ENCODE measurements around the gene TPI1. TPM values are rescaled to one million over a fixed set of nuclear protein-coding genes. Genes with fewer than 3 reads are reported as not detected.

TPI1 gene
- total RNA-seq, 1 experiment from 2014 or later = 1,296 TPM

- peak overlapping the region; percentile 81 for H3K4me3 ChIP-seq
- H3K4me1 ChIP-seq = peaks cover 8% of the 10 kb centered on the region
- H3K9me3 ChIP-seq (replicated peaks) = no peaks in the 10 kb centered on the region
- H3K27me3 ChIP-seq = no peaks in the 10 kb centered on the region
- no peak overlapping the region for H3K27ac ChIP-seq
- no peak for DNase-seq
- H3K36me3 ChIP-seq = peaks cover 31% of the 10 kb centered on the region
Measured at GRCh38 chr12:6849976-6850560, 17.3 kb upstream of the TPI1 start.

- Histone ChIP-seq H3K36me3 (peaks cover 31% of the 10 kb centered on the region), H3K27me3 (no peaks in the 10 kb centered on the region), H3K27ac (peak overlapping the region; percentile 97), H3K9me3 (replicated peaks) (no peaks in the 10 kb centered on the region), H3K4me3 (peak overlapping the region; percentile 81), H3K4me1 (peaks cover 8% of the 10 kb centered on the region)
- no peak for DNase-seq
Measured at GRCh38 chr12:6850796-6851152, 16.6 kb upstream of the TPI1 start.

GRCh38 chr12:6851153-6851920 lies 16.0 kb upstream of the TPI1 start, which contains the start of gene CDCA3:
Gene CDCA3 (minus strand): TSS chr12:6851286. CDS start chr12:6850952, 334 bp downstream.
- Histone ChIP-seq H3K36me3 (peaks cover 25% of the 10 kb centered on the region), H3K4me3 (peak within 1 kb of the TSS; percentile 81), H3K9me3 (replicated peaks) (no peaks in the 10 kb centered on the region), H3K4me1 (peaks cover 8% of the 10 kb centered on the region), H3K27ac (peak within 1 kb of the TSS; percentile 97), H3K27me3 (no peaks in the 10 kb centered on the region)
- DNase-seq = peak; percentile 98 to 99

GRCh38 chr12:6851921-6852650 lies 15.2 kb upstream of the TPI1 start, which contains the start of gene USP5:
Gene USP5 (plus strand): TSS chr12:6852150. CDS start chr12:6852180, 30 bp downstream.
- Histone ChIP-seq H3K27me3 (no peaks in the 10 kb centered on the region), H3K27ac (peak within 1 kb of the TSS; percentile 97), H3K4me1 (peaks cover 8% of the 10 kb centered on the region), H3K9me3 (replicated peaks) (no peaks in the 10 kb centered on the region), H3K4me3 (peak within 1 kb of the TSS; percentile 81), H3K36me3 (peaks cover 28% of the 10 kb centered on the region)
- DNase-seq = peak; percentile 99

- peak overlapping the region; percentile 97 for H3K27ac ChIP-seq
- H3K9me3 ChIP-seq (replicated peaks) = no peaks in the 10 kb centered on the region
- no peaks in the 10 kb centered on the region for H3K27me3 ChIP-seq
- H3K4me1 ChIP-seq = peaks cover 8% of the 10 kb centered on the region
- peak; percentile 57 to 63 for DNase-seq
- H3K36me3 ChIP-seq = peaks cover 29% of the 10 kb centered on the region
- peak overlapping the region; percentile 81 for H3K4me3 ChIP-seq
Measured at GRCh38 chr12:6852651-6853354, 14.5 kb upstream of the TPI1 start.

GRCh38 chr12:6853626-6854025 lies 13.7 kb upstream of the TPI1 start:
- Histone ChIP-seq H3K9me3 (replicated peaks) (no peaks in the 10 kb centered on the region), H3K36me3 (peaks cover 30% of the 10 kb centered on the region), H3K4me3 (no peak overlapping the region; the same call in 1 of the 2 replicates), H3K27ac (no peak overlapping the region), H3K27me3 (no peaks in the 10 kb centered on the region), H3K4me1 (peaks cover 8% of the 10 kb centered on the region)
- DNase-seq = no peak

GRCh38 chr12:6854036-6854435 lies 13.3 kb upstream of the TPI1 start:
- DNase-seq = no peak
- Histone ChIP-seq H3K4me1 (peaks cover 8% of the 10 kb centered on the region), H3K36me3 (peaks cover 30% of the 10 kb centered on the region), H3K9me3 (replicated peaks) (no peaks in the 10 kb centered on the region), H3K4me3 (no peak overlapping the region), H3K27me3 (no peaks in the 10 kb centered on the region), H3K27ac (no peak overlapping the region)

- no peak for DNase-seq
- Histone ChIP-seq H3K9me3 (replicated peaks) (no peaks in the 10 kb centered on the region), H3K4me1 (peaks cover 8% of the 10 kb centered on the region), H3K27me3 (no peaks in the 10 kb centered on the region), H3K4me3 (no peak overlapping the region), H3K36me3 (peaks cover 25% of the 10 kb centered on the region), H3K27ac (no peak overlapping the region)
Measured at GRCh38 chr12:6855322-6855721, 12.0 kb upstream of the TPI1 start.

GRCh38 chr12:6858799-6859198 lies 8.5 kb upstream of the TPI1 start:
- DNase-seq = no peak
- H3K27me3 ChIP-seq = no peaks in the 10 kb centered on the region
- H3K4me3 ChIP-seq = no peak overlapping the region
- H3K4me1 ChIP-seq = no peaks in the 10 kb centered on the region
- no peak overlapping the region for H3K27ac ChIP-seq
- peaks cover 52% of the 10 kb centered on the region for H3K36me3 ChIP-seq
- H3K9me3 ChIP-seq (replicated peaks) = no peaks in the 10 kb centered on the region

GRCh38 chr12:6860116-6860515 lies 7.2 kb upstream of the TPI1 start:
- Histone ChIP-seq H3K4me3 (no peak overlapping the region), H3K27me3 (no peaks in the 10 kb centered on the region), H3K27ac (no peak overlapping the region), H3K36me3 (peaks cover 55% of the 10 kb centered on the region), H3K9me3 (replicated peaks) (no peaks in the 10 kb centered on the region), H3K4me1 (no peaks in the 10 kb centered on the region)
- no peak for DNase-seq

GRCh38 chr12:6860942-6861341 lies 6.4 kb upstream of the TPI1 start:
- DNase-seq = no peak
- no peaks in the 10 kb centered on the region for H3K27me3 ChIP-seq

GRCh38 chr12:6861391-6861790 lies 5.9 kb upstream of the TPI1 start:
- no peak overlapping the region for H3K27ac ChIP-seq
- peaks cover 60% of the 10 kb centered on the region for H3K36me3 ChIP-seq
- H3K27me3 ChIP-seq = no peaks in the 10 kb centered on the region
- DNase-seq = no peak
- no peak overlapping the region for H3K4me3 ChIP-seq
- no peaks in the 10 kb centered on the region; the same call in 1 of the 2 replicates for H3K4me1 ChIP-seq
- H3K9me3 ChIP-seq (replicated peaks) = no peaks in the 10 kb centered on the region

More at GRCh38 chr12:6860942-6861341, 6.4 kb upstream of the TPI1 start:
- Histone ChIP-seq H3K4me1 (no peaks in the 10 kb centered on the region), H3K27ac (no peak overlapping the region), H3K9me3 (replicated peaks) (no peaks in the 10 kb centered on the region), H3K4me3 (no peak overlapping the region), H3K36me3 (peaks cover 59% of the 10 kb centered on the region)

GRCh38 chr12:6863033-6863432 lies 4.3 kb upstream of the TPI1 start:
- DNase-seq = no peak
- no peak overlapping the region for H3K4me3 ChIP-seq
- H3K9me3 ChIP-seq (replicated peaks) = no peaks in the 10 kb centered on the region
- peaks cover 3% of the 10 kb centered on the region; the same call in 1 of the 2 replicates for H3K4me1 ChIP-seq
- no peak overlapping the region for H3K27ac ChIP-seq
- H3K27me3 ChIP-seq = no peaks in the 10 kb centered on the region
- H3K36me3 ChIP-seq = peaks cover 44% of the 10 kb centered on the region

- Histone ChIP-seq H3K27ac (no peak overlapping the region), H3K9me3 (replicated peaks) (no peaks in the 10 kb centered on the region), H3K36me3 (peaks cover 39% of the 10 kb centered on the region), H3K4me3 (no peak overlapping the region), H3K27me3 (no peaks in the 10 kb centered on the region), H3K4me1 (peaks cover 4% of the 10 kb centered on the region; the same call in 1 of the 2 replicates)
- no peak for DNase-seq
Measured at GRCh38 chr12:6863586-6864321, 3.6 kb upstream of the TPI1 start.

Data from SJCRH30 (cell line).